ENCODE results near the gene DEDD2.
A peak's percentile ranks its signal among the peaks of the same experiment; 100 is the strongest.

The DEDD2 gene

DNA sequence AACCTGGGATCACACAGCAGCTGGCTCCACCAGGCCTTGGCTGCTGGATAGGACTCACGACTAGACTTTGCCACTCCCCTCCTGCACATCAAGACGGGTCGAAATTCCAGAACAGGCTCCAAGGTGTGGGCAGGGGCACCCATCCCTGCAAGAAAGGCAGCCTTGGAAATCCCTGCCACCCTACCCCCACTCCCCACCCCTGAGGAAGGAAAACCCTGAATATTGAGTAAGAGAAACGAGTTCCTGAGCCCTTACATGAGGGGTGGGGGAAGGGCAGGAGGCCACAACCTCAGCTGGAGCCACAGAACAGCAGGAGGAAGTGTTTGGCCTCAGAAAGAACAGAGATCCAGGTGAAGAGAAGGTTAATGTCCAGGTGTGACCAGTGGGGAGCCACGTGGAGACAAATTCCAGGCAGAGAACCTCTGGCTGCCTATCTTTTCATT is 20.1 kb downstream of the DEDD2 start:
- DNase-seq: no peak

DNA sequence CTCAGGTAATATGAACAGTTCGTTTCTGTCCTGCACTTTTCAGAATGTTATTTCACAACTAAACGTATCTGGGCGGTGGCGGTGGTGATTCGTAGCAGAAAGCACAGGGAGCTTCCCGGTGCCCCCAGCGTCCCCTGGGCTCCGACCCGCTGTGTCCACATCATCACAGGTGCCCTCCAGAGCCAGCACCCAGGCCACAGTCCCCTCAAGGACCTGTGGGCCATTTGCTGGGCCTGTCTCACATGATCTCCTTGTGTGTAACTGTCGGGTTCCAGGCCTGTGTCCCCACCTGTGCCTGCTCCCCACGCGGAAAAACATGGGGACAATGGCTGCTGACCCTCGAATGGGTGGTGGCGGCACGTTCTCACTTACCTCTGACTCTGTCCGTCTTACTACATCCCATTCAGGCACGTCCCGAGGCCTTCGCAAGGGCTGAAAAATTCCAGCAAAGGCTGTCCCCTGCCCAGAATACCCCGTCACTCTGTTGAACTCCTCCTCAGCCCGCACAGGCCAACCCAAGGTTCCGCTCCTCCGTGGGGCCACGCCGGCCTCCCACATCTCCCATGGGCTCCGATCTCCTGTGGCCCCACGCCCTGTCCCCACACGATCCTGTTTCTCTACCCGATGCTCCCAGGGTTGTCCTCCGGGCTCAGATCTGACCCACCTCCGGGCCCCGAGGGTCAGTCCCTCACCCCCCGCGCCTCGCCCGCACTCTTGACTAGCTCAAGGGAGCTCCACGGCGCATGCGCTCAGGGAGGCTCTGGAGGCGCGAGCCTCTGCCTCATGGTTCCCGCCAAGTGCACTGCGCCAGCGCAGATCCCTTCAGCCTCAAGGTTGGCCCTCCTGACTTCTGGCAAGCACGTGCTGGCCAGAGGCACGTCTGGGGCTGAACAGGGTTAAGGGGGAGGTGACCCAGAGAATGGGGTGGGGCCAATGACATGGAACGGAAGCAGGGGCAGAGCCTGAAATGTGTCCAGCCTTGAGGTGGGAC is 21.2 kb downstream of the DEDD2 start:
- DNase-seq: no peak

DNA sequence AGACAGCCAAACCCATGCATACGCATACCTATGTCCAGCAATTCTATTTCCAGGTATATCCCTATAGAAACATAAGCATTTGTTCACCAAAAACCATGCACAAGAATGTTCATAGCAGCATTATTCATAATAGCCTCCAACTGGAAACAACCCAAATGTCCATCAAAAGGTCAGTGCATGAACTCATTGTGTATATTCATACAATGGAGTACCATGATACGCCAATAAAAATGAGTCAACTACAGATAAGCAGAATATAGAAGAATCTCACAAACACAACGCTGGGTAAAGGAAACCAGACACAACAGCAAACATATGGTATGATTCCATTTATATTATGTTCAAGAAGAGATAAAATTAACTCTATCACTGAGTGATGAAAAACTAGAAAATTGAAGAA is 23.8 kb downstream of the DEDD2 start:
- DNase-seq: no peak

DNA sequence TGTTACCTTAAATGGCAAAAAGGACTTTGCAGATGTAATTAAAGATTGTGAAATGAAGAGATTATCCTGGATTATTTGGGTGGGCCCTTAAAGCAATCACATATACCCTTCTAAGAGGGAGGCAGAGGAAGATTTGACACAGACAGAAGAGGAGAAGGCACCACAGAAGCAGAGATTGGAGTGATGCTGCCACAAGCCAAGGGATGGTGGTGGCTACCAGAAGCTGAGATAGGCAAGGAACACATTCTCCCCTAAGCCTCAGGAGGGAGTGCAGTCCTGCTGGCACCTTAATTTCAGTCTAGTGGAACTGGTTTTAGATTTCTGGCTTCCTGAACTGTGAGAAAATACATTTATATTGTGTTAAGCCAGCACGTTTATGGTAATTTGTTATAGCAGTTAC is 24.2 kb downstream of the DEDD2 start:
- no peak for DNase-seq

DNA sequence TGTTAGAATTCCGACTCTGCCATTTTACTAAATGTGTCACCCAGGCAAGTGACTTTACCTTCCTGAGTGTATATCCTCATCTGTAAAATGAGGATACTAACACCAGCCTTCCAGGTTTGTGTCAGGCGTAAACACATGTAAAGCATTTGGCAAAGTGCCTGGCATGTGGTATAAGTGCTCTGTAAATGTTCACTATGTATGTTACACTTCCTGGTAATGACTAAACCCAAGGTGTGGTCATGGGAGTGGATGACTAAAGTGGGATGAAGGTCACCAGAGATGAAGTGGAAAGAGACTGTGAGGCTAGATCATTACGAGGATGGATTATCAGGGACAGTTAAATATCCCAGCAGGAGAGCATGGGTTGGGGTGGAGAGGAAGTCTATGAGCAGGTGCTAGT is 25.6 kb downstream of the DEDD2 start:
- DNase-seq: no peak

DNA sequence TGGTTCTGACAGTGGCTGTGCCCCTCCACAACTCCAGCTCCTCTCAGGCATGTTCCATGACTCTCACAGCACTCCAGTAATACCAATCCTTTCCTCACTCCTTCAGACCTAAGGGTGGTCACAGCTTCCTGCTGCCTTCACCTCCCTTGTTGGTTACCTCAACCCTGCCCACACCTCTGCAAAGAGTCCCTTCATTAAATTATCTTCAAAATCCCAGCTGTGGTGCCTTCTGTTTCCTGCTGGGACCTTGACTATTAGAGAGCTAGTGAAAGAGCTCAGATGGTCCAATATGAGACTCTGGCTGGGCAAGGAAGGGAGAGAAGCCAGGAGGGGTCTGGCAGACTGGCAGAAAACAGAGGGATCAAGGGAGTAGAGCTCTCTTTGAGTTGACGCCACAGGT is 26.1 kb downstream of the DEDD2 start:
- DNase-seq: no peak

DNA sequence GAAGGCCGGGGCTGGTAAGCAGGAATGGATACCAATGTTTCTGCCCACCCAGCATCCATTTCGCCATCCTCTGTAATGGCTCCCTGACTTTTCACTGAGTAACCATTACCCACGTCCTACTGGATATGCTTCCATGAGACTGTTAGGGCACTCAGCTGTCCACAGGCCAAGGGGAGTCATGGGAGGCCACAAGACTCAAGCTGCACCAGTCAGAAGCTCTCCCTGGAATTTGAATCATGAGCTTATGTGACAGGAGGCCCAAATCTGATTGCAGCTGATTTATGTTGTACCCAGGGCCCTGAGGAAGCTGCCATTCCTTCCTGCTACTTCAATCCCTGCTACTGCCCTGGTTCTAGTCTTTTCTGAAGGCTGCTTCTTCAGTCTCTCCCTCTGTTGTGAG is 28.3 kb downstream of the DEDD2 start:
- no peak for DNase-seq

DNA sequence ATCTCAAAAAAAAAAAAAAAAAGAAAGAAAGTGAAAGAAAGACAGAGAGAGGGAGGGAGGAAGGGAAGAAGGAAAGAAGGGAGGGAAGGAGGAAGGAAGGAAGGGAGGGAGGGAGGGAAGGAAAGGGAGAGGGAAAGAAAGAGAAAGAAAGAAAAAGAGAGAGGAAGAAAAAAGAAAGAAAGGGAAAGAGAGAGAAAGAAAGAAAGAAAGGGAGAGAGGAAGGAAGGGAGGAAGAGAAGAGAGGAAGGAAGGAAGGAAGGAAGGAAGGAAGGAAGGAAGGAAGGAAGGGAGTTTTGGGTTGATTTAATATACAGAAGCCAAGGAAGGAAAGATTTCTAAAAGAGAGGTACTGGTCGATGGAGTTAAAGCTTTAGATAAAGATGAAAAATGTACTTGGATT is 28.8 kb downstream of the DEDD2 start:
- DNase-seq: no peak

DNA sequence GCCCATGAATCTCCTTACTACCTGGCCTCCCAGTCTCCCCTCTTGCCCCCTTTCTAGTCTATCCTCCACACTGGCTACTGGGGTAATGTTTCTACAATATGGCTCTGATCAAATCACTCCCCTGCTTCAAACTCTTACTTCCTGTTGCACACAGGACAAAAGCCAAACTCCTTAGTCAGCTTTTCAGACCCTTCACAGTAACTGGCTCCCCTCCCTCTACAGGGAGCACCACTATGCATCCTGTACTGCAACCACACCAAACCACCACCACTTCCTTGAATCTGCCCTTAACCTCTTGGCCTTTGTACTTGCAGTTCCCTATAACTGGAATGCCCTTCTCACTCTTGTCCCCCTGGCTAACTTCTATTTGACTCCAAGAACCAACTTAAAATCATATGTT is 32.2 kb downstream of the DEDD2 start:
- DNase-seq: no peak

DNA sequence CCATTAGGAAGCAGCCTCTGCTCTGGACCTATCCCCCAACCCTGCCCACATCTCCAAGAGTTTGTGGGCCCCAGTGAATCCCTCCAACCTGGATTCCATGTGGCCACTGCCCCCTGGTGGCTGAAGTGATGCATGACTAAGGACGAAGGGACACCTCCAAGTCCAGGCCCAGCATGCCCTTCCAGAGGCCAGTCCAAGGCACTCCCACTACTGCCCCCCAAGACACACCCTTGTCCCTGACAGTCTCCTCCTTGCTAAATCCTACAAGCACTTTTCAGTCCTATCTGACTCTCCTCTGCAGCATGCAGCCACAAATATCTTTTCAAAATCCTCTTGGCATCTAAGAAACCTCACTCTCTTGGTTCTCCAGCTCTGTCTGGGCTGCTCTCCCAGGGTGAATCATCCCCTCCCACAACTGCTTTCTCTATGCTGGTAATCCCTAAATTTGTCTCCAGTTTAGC is 33.0 kb downstream of the DEDD2 start:
- DNase-seq: peak; percentile 37

DNA sequence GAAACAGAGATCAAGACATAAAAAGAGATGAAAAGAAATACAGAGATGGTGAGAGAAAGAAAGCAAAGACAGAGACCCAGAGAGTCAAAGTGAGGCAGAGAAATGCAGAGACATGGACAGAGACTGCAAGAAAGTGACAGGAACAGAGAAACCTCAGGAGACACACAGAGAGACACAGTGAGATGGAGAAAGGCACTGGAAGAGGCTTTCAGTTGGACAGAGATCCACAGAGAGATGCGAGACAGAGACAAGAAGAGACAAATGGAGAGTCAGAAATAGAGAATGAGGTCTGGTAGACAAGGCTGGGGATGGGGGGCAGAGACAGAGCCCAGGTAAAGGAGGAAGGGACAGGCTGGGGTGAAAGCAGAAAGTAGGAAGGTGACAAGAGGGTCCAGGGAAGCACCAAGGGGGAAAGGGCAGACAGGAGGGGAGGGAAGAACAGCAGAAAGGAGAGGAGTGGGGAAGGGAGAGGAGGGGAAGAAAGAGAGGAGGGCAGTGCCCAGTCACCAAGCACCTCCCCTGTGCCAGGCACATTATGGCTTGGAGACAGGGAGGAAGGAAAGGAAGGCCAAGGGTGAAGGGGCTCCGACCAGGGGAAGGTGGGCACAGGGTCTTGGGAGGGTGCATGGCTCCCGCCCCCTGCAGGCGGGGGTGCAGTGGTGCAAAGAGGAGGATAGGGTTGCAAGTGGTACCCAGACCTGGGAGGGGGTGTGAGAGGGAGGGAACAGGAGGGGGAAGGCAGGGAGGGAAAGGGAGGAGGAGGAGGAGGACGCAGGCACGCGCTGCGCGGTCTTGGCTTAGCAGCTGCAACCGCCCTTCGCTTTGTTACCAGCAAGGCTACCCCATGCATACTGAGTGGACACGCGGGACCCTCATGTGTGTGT is 38.4 kb downstream of the DEDD2 start:
- no peak for DNase-seq

DNA sequence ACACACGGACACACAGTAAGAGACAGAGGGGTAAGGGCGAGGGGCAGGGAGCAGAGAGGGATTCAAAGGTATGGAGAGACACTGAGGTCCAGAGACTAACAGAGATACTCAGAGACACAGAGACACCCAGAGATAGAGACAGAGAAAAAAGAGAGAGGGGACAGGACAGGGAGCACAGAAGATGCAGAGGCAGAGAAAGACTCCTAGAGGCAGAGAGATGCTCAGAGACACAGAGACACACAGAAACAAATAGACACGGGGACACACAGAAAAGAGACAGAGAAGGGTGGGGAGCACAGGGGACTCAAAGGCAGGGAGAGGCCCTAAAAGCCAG is 39.8 kb downstream of the DEDD2 start:
- DNase-seq: no peak

DNA sequence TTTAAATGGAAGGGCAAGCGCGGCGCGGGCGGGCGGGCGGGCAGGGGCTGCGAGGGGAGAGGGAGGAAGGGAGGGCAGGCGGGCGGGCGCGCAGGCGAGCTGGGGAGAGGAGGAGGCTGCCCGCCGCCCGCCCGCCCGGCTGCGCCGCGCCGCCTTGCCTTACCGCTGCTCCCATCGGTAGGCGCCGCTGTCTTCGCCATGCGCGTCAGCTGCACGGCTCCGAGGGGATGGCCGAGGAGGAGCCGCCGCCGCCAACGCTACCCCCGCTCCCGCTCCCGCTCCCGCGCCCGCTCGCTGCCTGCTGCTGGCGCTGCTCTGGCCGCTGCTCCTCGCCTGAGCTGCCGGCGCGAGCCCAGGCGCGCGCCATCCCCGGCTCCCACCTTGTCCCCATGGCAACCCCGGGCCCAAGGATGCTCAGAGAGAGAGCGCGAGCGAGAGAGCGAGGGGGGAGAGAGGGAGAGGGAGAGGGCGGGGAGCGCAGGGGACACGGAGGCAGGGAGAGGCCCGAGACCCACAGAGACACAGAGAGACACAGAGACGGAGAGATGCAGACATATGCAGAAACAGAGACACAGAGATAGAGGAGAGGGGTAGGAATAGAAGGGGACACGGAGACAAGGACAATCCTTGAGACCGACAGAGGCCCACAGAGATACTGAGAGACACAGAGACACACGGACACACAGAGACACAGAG is 40.3 kb downstream of the DEDD2 start:
- peak; percentile 59 for DNase-seq

DNA sequence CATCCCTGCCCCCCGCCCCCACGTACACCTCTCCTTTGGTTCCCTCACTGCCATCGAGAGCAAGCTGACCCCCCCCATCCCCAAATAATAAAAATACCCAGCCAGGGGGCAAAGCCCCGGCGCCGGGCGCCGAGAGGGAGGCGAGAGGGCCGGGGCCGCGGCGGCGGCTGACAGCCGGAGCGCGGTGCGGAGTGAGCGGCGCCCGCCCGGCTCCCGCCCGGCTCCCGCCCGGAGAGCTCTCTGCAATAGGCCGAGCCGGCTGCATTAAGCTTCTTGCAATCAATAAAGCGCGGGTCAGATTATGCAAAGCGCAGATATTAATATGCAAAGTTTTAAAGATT is 40.9 kb downstream of the DEDD2 start:
- no peak for DNase-seq

DNA sequence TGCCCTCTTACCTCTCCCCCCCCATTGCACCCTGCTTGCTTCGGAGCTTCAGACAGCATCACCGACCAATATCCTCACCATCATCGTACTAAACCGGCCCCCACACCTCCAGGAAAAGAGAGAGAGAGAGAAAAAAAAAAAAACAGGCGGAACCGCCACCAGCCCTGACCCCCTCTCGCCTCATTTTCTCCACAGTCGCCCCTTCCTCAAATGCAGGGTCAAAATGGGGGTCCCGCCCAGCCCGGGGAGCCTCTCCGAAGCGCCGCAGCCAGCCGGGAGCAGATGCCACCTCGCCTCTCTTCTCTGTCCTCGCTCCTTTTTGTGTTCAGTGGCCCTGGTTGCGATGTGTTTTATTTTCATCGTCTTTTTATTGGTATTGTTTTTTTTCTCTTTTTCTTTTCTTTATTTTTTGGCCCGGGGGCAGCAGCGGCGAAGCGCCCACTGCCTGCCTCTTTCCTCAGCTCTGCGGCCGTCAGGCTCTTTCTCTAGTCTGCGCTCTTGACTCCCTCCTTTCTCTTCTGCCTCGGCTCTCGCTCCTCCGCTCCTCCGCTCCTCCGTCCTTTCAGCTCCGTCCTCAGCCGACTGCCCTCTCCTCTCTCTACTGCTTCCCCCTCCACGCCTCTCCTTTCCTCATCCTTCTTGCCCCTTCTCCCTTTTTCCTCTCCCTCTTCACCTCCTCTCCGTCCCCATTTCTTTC is 41.4 kb downstream of the DEDD2 start:
- DNase-seq: no peak

DNA sequence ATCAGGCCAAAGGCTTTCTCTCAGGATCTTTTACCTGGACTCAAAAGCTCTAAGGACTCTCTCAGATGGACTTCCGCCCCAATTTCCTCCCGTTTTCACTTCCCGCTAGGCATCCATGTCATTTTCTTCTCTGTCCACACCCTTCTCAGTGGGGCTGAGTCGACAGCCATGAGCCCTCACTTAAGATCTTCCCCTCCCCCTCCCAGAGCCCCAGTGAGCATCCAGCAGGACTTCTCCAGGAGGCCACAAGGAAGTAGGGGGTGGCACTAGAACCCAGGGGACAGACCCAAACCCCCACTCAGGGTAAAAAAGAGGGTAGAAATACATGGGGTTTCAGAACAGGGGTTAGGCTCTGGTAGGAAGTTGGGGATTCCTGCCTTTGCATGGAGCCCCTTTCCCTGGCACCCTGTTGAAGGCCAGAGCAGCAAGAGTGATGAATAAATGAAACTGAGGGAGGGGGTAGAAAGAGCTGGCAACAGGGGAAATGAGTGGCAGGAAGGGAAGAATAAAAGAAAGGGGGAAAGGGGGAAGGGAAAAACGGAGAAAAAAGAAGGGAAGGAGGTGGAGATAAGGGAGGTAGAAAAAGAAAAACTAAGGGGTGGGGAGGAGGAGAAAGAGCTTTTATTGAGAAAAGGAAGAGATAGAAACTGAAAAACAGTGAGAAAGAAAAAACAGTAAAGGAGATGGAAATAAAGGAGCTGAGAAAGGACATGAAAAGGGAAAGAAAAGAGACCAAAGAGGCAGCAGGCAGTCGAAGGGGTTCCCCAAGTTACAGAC is 42.3 kb downstream of the DEDD2 start:
- no peak for DNase-seq

DNA sequence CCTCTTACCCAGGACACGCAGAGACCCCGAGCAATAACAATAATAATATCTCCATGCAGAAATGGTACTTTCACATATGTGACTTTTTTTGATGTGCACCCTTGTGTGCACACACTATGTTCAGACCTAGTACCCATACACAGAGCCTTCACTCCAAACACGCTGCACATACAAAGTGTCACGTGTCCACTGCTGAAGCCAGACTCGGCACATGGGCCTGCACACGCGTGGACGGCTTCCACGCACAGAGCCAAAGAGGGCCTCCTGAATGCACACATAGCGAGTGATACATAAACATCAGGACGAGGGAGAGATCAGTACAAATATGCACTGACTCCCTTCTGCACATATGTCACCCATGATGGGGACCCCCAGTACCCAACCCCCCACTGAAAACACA is 43.3 kb downstream of the DEDD2 start:
- no peak for DNase-seq

DNA sequence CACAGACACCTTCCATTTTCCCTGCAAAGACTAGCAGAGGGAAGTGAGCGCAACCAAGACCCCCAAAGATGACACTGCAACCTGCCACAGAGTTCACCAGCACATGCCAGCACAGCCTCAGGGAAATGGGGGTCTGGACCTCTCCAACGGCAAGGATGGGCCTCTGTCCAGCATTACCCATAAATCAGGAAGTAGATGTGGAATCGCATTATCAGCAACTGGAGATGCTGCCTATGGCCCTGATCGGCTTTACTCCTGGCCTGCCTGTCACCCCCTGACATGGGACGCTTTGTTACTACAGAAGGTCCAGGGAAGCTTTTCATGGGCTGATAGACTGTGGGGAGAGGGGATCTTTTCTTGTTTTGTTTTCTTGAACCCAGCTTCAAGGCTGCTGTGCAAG is 43.8 kb downstream of the DEDD2 start:
- no peak for DNase-seq

DNA sequence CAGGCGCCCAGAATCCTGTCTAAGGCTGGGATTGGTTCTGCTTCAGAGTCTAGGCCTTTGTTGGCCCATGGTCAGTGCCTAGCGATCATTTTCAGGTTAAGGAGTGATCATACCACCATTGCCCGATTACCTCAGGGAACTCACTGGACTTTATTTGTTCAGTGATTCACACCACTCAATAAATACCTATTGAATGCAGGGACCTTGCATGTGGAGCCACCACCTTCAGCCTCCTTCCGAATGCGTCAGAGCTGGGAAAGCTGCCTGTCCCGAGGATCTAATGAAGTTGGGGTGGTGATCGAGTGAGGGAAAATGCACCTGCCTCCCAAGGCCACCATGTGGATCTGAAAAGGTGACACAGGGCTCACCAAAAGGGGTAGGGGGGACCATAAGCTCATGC is 45.2 kb downstream of the DEDD2 start:
- DNase-seq: no peak

DNA sequence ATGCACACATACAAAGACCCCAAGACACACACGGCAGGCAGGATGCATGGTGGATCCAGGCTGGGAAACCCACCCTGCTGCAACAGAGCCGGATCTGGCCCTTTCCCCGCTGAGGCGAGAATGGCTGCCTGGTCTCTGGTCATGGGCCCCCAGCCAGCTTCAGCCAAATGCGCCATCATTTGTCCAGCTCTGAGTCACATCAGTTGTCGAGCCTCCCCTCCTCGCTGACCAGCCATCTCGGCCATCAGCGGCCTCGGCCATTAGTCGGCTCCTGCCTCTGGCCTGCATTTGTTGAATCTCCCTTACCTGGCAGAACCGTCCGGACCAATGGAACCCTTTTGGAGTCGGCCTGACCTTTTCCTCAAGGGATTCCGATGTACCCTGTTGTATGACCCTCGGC is 46.8 kb downstream of the DEDD2 start:
- DNase-seq: no peak

DNA sequence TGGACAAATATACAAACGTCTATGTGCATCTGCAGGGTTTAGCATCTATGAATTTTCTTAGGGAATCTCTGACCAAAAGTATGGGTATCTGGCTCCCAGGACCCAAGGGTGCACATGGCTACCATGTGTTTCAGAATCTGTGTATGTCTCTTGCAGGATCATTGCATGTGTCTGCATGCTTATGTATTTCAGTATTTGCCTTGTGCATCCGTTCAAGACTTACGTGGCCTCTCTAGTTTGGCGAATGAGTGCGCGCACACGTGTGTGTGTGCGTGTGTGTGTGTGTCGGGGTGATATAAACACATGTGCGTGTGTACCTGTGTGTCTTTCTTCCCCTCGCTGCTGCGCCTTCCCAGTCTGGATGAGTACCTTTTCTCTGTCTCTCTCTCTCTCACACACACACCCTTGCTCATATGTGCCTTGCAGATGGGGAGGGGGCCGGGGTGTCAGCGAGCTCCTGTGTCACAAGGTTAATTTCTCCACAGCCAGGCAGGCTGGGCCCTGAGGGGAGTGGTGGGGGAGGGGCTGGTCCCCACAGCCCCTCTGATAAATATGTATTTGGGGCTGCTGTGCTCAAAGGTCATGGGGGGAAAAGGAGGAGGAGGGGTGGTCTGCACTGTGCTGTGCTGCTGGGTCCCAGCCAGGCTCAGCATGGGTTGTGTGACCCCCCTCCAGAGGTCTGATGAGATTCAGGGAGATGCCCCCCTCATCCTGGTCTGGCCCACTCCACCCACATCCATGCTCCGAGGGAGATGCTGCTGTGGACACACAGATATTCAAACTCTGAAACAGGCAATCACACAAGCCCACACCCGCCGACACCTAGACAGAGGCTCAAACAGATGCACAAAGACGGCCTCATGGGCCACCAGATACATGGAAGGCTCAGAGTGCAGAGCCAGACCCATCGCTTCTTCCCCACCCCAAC is 47.7 kb downstream of the DEDD2 start:
- DNase-seq: no peak
